K562 (cell line): ENCODE results near the gene STUB1. TPM values are rescaled to one million over a fixed set of nuclear protein-coding genes. Genes with fewer than 3 reads are reported as not detected.
"Not testable (repeated sequence)": the region's sequence is repeated elsewhere in the genome, so short reads cannot be mapped to it uniquely, and the experiment has no call there.

Experiments used
- ATAC-seq: fragments of 200-7000 bp; cut with Tn5 transposase; 3 replicates; pipeline ENCODE4 v1.9.1; 2020; ENCODE audit warnings: moderate library complexity
- BruUV-seq: library from RNA; stranded (reverse); fragments of 400-500 nt; replicated peaks from 2 replicates; lab custom pipeline; 2021; lab: Mats Ljungman, UMichigan
- CTCF ChIA-PET: fragments of 300-600 bp; formaldehyde crosslinking; extraction: SDS; loops from one replicate; lab custom pipeline; 2021; ENCODE audit warnings: low intra/inter-chr PET ratio; lab: Yijun Ruan, JAX
- POLR2A ChIA-PET: fragments of 300-600, 350-650 bp; sonication (Branson Sonifier 250); formaldehyde crosslinking; extraction: SDS; loops from one replicate; lab custom pipeline; 2021; ENCODE audit warnings: antibody characterized with exemption, inconsistent platforms; lab: Yijun Ruan, JAX
- DNase-seq, 4 experiments: peaks; one replicate each; pipeline versions ENCODE4 v3.0.0 to v3.0.0-alpha.2; 2011 to 2018; ENCODE audit warnings: low spot score in 3 of 4, mixed read lengths in 3 of 4; ENCODE audit errors: extremely low read depth in 1 of 4
- FAIRE-seq: peaks from 2 replicates; lab custom pipeline; 2011; peaks lifted over from hg19 to GRCh38; lab: Jason Lieb, UNC
- H2AFZ ChIP-seq: 2 replicates; pipeline ENCODE4 v1.6.0; 2011; ENCODE audit warnings: low read depth, low read length, control low read depth, inconsistent platforms
- H3K27ac ChIP-seq: fragments of 200-600 bp; 3 replicates; pipeline ENCODE4 v1.8.0; 2011; ENCODE audit warnings: low read depth, mild to moderate bottlenecking, control low read depth, inconsistent platforms, low read length, moderate library complexity, mixed read lengths; ENCODE audit errors: extremely low read depth
- H3K27me3 ChIP-seq, 2 experiments: fragments of 300-600 bp in 1 of 2; 2 replicates in 1 of 2; 3 replicates in 1 of 2; pipeline versions ENCODE4 v1.6.0 to v1.8.0; 2011; ENCODE audit warnings: inconsistent platforms in 2 of 2, low read length in 2 of 2, mild to moderate bottlenecking in 1 of 2, mixed read lengths in 1 of 2, moderate library complexity in 1 of 2; ENCODE audit not compliant: control insufficient read depth in 2 of 2, insufficient read depth in 2 of 2
- H3K36me3 ChIP-seq: fragments of 300-600 bp; 3 replicates; pipeline ENCODE4 v1.8.0; 2011; ENCODE audit warnings: mild to moderate bottlenecking, low read length, inconsistent platforms; ENCODE audit not compliant: control insufficient read depth, insufficient read depth
- H3K4me1 ChIP-seq, 2 experiments: fragments of 200-600 bp in 1 of 2; replicated peaks in 1 of 2; 2 replicates in 1 of 2; 3 replicates in 1 of 2; pipeline versions ENCODE4 v1.5.1 to v1.8.0; 2011; ENCODE audit warnings: inconsistent platforms in 2 of 2, low read length in 2 of 2, mild to moderate bottlenecking in 1 of 2, mixed read lengths in 1 of 2, moderate library complexity in 1 of 2; ENCODE audit not compliant: control insufficient read depth in 2 of 2, insufficient read depth in 2 of 2
- H3K4me2 ChIP-seq: 2 replicates; pipeline ENCODE4 v1.6.1; 2011; ENCODE audit warnings: low read length, control low read depth, inconsistent platforms, mixed read lengths; ENCODE audit not compliant: insufficient read depth
- H3K4me3 ChIP-seq: fragments of 200-600 bp; sonication (generic), shearing (Covaris generic); 2 replicates; pipeline ENCODE4 v1.5.1; 2016; ENCODE audit warnings: control low read depth, inconsistent platforms
- H3K79me2 ChIP-seq: fragments of 200-600 bp; 3 replicates; pipeline ENCODE4 v1.8.0; 2011; ENCODE audit warnings: low read length, inconsistent platforms; ENCODE audit not compliant: control insufficient read depth, insufficient read depth
- H3K9ac ChIP-seq, 2 experiments: 2 replicates each; pipeline versions ENCODE4 v1.6.0 to v1.6.1; 2011; ENCODE audit warnings: low read depth in 2 of 2, low read length in 2 of 2, control low read depth in 1 of 2, inconsistent platforms in 1 of 2, mild to moderate bottlenecking in 1 of 2, mixed read lengths in 1 of 2; ENCODE audit not compliant: insufficient read depth in 1 of 2
- H3K9me1 ChIP-seq: one replicate; pipeline ENCODE4 v1.6.0; 2011; ENCODE audit warnings: inconsistent platforms, mild to moderate bottlenecking, low read length, moderate library complexity; ENCODE audit not compliant: control insufficient read depth, insufficient read depth
- H3K9me3 ChIP-seq: replicated peaks from 2 replicates; pipeline ENCODE4 v1.5.1; 2011; ENCODE audit warnings: low read depth, low read length, inconsistent platforms; ENCODE audit not compliant: control insufficient read depth, insufficient read depth
- H4K20me1 ChIP-seq: replicated peaks from 2 replicates; pipeline ENCODE4 v1.6.1; 2011; ENCODE audit warnings: low read length, inconsistent platforms, mixed read lengths; ENCODE audit not compliant: control insufficient read depth, insufficient read depth
- EWSR1 ChIP-seq: fragments of 450-650 bp; IDR thresholded peaks from 2 replicates; pipeline ENCODE4 v1.6.1; 2018; ENCODE audit warnings: borderline replicate concordance, mild to moderate bottlenecking, low read depth, moderate library complexity; ENCODE audit not compliant: partially characterized antibody
- FOXK1 ChIP-seq: sonication (generic); formaldehyde crosslinking; IDR thresholded peaks from 2 replicates; pipeline ENCODE4 v1.8.0; 2022; ENCODE audit warnings: missing genetic modification reagents, mild to moderate bottlenecking, borderline replicate concordance
- JUN ChIP-seq, 2 experiments: sonication (generic) in 1 of 2; formaldehyde crosslinking in 1 of 2; IDR thresholded peaks; 2 replicates each; pipeline versions ENCODE4 v1.6.1 to v1.8.0; 2012 to 2022; ENCODE audit warnings: borderline replicate concordance in 2 of 2, mild to moderate bottlenecking in 2 of 2, improper control_type of control experiment in 1 of 2, low read depth in 1 of 2, low read length in 1 of 2, missing genetic modification reagents in 1 of 2
- MAFF ChIP-seq: IDR thresholded peaks from 2 replicates; pipeline ENCODE4 v1.6.1; 2012; ENCODE audit warnings: low read length, improper control_type of control experiment
- PHB ChIP-seq: fragments of 250-450 bp; sonication (Bioruptor Pico); IDR thresholded peaks from 2 replicates; pipeline ENCODE4 v1.5.0; 2021
- PHF21A ChIP-seq: fragments of 450-650 bp; IDR thresholded peaks from 2 replicates; pipeline ENCODE4 v1.6.1; 2017; ENCODE audit warnings: low read depth, borderline replicate concordance
- PRMT5 ChIP-seq: sonication (generic); formaldehyde crosslinking; IDR thresholded peaks from 2 replicates; pipeline ENCODE4 v1.5.0; 2020; ENCODE audit warnings: missing genetic modification reagents
- ZEB2 ChIP-seq: fragments of 450-650 bp; IDR thresholded peaks from 2 replicates; pipeline ENCODE4 v1.6.1; 2016
- ZFPM2 ChIP-seq: fragments of 250-450 bp; sonication (Bioruptor Pico); IDR thresholded peaks from 2 replicates; pipeline ENCODE4 v1.5.1; 2022; ENCODE audit warnings: mild to moderate bottlenecking
- ZNF23 ChIP-seq: fragments of 250-450 bp; sonication (Bioruptor Pico); IDR thresholded peaks from 2 replicates; pipeline ENCODE4 v1.4.0; 2020; ENCODE audit warnings: mild to moderate bottlenecking
- ZNF316 ChIP-seq: fragments of 450-650 bp; IDR thresholded peaks from 2 replicates; pipeline ENCODE4 v1.6.1; 2016
- WGBS: fragments of 100-300 bp; shearing (Covaris generic); methylation state at CpG from one replicate; pipeline ENCODE4 v1.1.6; 2016; ENCODE audit warnings: low coverage, mixed read lengths; ENCODE audit not compliant: insufficient coverage; ENCODE audit errors: missing lambda C conversion rate; 5-methylcytosine and 5-hydroxymethylcytosine counted together
- in situ Hi-C: fragments of 300-500 bp; cut with MboI; formaldehyde crosslinking; loops from 4 replicates; pipeline ENCODE4 v1.15.0; 2018; ENCODE audit warnings: inconsistent platforms, mixed read lengths
- intact Hi-C: fragments of 100-400 bp; cut with micrococcal nuclease; formaldehyde crosslinking; loops from 2 replicates; pipeline ENCODE4 v1.14.2; 2022
- polyA plus RNA-seq, 8 experiments: library from polyadenylated mRNA; depleted of rRNA in 4 of 8; stranded (reverse) in 5 of 8; unstranded in 3 of 8; fragments of >200 nt; fragmentation: Nextera tagmentation in 2 of 8; fragmentation: Illumina TruSeq in 1 of 8; extraction: Ambion mirVana in 2 of 8; extraction: Trizol in 1 of 8; gene quantifications; 2 replicates each; pipeline versions ENCODE4 v1.2.1 to v1.2.3, GENCODE V29; 2011 to 2014; ENCODE audit warnings: inconsistent platforms in 1 of 8, missing spikeins in 1 of 8
- total RNA-seq, 7 experiments: library from RNA; depleted of rRNA in 6 of 7; stranded (reverse); fragments of >200 nt in 6 of 7; fragmentation: Illumina TruSeq in 2 of 7; extraction: Trizol in 2 of 7; gene quantifications; 2 replicates each; pipeline versions ENCODE4 v1.2.1 to v1.2.3, GENCODE V29; 2011 to 2021; ENCODE audit warnings: low replicate concordance in 1 of 7
- TF ChIP-seq, protein P1 (sequence below): IDR thresholded peaks from 2 replicates; pipeline ENCODE4 v1.6.1; 2011; ENCODE audit warnings: borderline replicate concordance, low read depth, mild to moderate bottlenecking, moderate library complexity, low read length; ENCODE audit not compliant: insufficient read depth, poor library complexity, severe bottlenecking

Gene STUB1
- total and polyA plus RNA-seq, 9 of the 15 experiments (the other 6 are each of a cell fraction or from before 2014, with no cell fraction given), result 10.6 to 251 (median 152) TPM

GRCh38 chr16:689175-689897 is 9.1 kb downstream of the STUB1 start (continued):
- TF ChIP-seq FOXK1 (CRISPR knock-in tag) (no peak), MAFF (no peak), PRMT5 (CRISPR knock-in tag) (no peak), ZNF316 (no peak), ZEB2 (no peak), ZNF23 (CRISPR knock-in tag) (no peak), EWSR1 (no peak), PHB (no peak), PHF21A (no peak), JUN (IDR thresholded peaks at IDR 0.05; ENCODE audit: borderline replicate concordance, low read depth, low read length) (no peak), JUN (CRISPR knock-in tag; IDR thresholded peaks at IDR 0.05; ENCODE audit: borderline replicate concordance) (peak; percentile 43; the same call in 1 of the 2 replicates), ZFPM2 (no peak)
- TF ChIP-seq, protein P1, sequence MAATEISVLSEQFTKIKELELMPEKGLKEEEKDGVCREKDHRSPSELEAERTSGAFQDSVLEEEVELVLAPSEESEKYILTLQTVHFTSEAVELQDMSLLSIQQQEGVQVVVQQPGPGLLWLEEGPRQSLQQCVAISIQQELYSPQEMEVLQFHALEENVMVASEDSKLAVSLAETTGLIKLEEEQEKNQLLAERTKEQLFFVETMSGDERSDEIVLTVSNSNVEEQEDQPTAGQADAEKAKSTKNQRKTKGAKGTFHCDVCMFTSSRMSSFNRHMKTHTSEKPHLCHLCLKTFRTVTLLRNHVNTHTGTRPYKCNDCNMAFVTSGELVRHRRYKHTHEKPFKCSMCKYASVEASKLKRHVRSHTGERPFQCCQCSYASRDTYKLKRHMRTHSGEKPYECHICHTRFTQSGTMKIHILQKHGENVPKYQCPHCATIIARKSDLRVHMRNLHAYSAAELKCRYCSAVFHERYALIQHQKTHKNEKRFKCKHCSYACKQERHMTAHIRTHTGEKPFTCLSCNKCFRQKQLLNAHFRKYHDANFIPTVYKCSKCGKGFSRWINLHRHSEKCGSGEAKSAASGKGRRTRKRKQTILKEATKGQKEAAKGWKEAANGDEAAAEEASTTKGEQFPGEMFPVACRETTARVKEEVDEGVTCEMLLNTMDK, result no peak

- Histone ChIP-seq H3K79me2 (peaks cover 17% of the 10 kb centered on the region; the same call in 2 of the 3 replicates), H3K4me1 (peaks cover 12 to 84% of the 10 kb centered on the region in 2 experiments), H3K36me3 (peaks cover 23% of the 10 kb centered on the region; the same call in 2 of the 3 replicates), H3K9ac (peak overlapping the region in 1 of 2 experiments; percentile 42; a peak in 2 of 4 replicates)
- FAIRE-seq, CTCF ChIA-PET, H3K27ac ChIP-seq, intact Hi-C loops, ATAC-seq, H4K20me1 ChIP-seq, BruUV-seq, H2AFZ ChIP-seq, DNase-seq, H3K4me2 ChIP-seq, H3K9me1 ChIP-seq, H3K9me3 ChIP-seq, in situ Hi-C loops, H3K4me3 ChIP-seq, H3K27me3 ChIP-seq: not testable (repeated sequence)
- WGBS, result 81% methylated on average over 12 of the region's 16 CpGs
- POLR2A ChIA-PET, result interaction anchor here (0.7 kb wide), 1 partner anchor 312 kb away, joined by 3 read pairs; no protein-coding TSS in a partner anchor
Observed at GRCh38 chr16:691242-691641, 11.0 kb downstream of the STUB1 start.
